Adipose tissue (tissue), 3 donors: Measurements from ENCODE around the gene RNPS1. TPM values are rescaled to one million over a fixed set of nuclear protein-coding genes. Genes with fewer than 3 reads are reported as not detected.

Experiments
- H3K27ac ChIP-seq: one replicate; pipeline ENCODE4 v1.5.1; 2013; ENCODE audit warnings: low read depth, low read length
- WGBS, 3 donors: extraction: QIAGEN DNeasy Blood & Tissue Kit; methylation state at CpG; one replicate each; pipeline ENCODE4 v1.1.7; 2013; 5-methylcytosine and 5-hydroxymethylcytosine counted together
- polyA plus RNA-seq, 3 donors: library from polyadenylated mRNA; stranded (reverse); fragments of 200-250 nt; gene quantifications; one replicate each; pipeline ENCODE4 v1.2.3, GENCODE V29; 2013
- donor health status: healthy with polysubstance abuse.
- donor health status: Bipolar disorder and iron deficiency.
- donor health status: healthy.

RNPS1 gene
- polyA plus RNA-seq, 3 donors = 69.8 to 138 (median 102) TPM

DNA sequence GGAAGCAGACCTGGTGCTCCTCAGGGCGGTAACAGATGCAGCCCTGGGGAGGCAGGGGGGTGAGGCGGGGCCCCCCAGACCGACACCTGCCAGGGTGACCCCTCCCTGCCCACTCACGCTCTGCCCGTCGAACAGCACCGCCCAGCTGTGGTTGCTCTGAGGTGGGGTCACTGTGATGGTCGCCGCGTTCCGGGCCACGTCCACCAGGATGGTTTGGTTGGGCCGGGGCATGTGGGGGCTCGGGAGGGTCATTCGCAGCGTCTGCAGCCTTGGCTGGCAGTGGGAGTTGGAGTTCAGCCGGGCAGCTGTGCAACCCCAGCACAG, 58.0 kb downstream of the RNPS1 start:
- 92 to 96% (median 94%) methylated on average over 14 to 17 of the region's 17 CpGs for WGBS, 3 donors
- no peak overlapping the region for H3K27ac ChIP-seq

- H3K27ac ChIP-seq = no peak overlapping the region
- WGBS, 3 donors = 86 to 90% (median 87%) methylated on average over 28 to 29 of the region's 29 CpGs
Measured at GRCh38 chr16:2209258-2210008, 58.5 kb downstream of the RNPS1 start.

GRCh38 chr16:2208772-2209171, 59.2 kb downstream of the RNPS1 start:
- H3K27ac ChIP-seq = no peak overlapping the region
- 91 to 93% (median 93%) methylated on average over 8 to 9 of the region's 9 CpGs for WGBS, 3 donors

DNA sequence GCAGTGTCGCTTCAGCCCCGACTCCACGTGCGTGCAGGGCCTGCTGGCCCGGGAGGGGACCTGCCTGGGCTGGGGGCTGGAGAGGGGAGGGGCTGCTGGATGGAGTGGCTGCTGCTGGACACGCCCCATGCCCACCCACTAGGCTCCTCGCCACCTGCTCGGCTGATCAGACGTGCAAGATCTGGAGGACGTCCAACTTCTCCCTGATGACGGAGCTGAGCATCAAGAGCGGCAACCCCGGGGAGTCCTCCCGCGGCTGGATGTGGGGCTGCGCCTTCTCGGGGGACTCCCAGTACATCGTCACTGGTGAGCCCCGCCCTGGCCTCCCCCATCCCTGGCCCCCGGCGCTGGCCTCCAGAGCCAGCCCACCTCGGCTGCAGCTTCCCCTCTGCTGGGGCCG, 59.6 kb downstream of the RNPS1 start:
- WGBS, 3 donors = 78 to 84% (median 83%) methylated on average over 23 of the region's 23 CpGs
- H3K27ac ChIP-seq = no peak overlapping the region

- 89 to 93% (median 92%) methylated on average over 9 of the region's 9 CpGs for WGBS, 3 donors
- H3K27ac ChIP-seq = no peak overlapping the region
Measured at GRCh38 chr16:2207872-2208271, 60.1 kb downstream of the RNPS1 start.

DNA sequence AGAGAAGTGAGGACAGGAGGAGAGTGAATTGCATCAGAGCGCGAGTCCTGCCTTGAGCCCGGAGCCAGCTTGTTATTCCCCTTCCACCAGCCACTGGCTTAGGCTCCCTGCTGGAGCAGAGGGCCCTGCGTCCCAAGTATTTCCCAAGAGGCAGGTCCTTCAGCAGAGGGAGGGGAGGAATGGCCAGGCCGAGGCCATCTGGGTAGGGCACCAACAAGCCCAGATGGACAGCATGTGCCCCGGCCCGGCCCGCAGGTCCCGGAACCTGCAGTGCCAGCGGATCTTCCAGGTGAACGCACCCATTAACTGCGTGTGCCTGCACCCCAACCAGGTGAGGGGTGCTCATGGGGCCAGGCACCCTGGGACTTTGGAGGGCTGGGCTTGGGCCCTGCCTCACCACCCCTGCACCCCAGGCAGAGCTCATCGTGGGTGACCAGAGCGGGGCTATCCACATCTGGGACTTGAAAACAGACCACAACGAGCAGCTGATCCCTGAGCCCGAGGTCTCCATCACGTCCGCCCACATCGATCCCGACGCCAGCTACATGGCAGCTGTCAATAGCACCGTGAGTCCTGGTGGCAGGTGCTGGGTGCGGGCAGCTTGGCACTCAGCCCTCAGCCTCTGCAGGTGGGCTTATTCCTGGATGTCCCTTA, 61.0 kb downstream of the RNPS1 start:
- 85 to 87% (median 86%) methylated on average over 23 of the region's 23 CpGs for WGBS, 3 donors
- no peak overlapping the region for H3K27ac ChIP-seq

GRCh38 chr16:2206420-2206779, 61.5 kb downstream of the RNPS1 start:
- no peak overlapping the region for H3K27ac ChIP-seq
- 75 to 79% (median 77%) methylated on average over 18 of the region's 18 CpGs for WGBS, 3 donors

DNA sequence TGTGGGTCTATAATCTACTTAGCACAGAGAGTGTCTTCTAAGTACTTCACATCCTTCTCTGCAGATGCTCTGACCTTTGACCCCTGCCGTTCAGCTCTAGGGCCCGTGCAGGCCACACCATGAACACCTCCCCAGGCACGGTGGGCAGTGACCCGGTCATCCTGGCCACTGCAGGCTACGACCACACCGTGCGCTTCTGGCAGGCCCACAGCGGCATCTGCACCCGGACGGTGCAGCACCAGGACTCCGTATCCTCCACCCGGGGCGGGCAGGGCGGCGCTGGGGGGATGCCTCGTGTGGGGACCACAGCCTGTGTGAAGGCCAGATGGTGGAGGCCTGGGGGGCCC, 62.0 kb downstream of the RNPS1 start:
- H3K27ac ChIP-seq = no peak overlapping the region
- WGBS, 3 donors = 6 to 15% (median 10%) methylated on average over 16 of the region's 16 CpGs

GRCh38 chr16:2205104-2205966, 62.6 kb downstream of the RNPS1 start, which contains the start of gene MLST8:
Gene MLST8, plus strand, starts transcription at chr16:2205454. Its CDS starts 632 bp downstream, at chr16:2206086.
- WGBS, 3 donors = 0 to 1% (median 0%) methylated on average over 84 to 93 of the region's 93 CpGs
- no peak within 1 kb of the TSS for H3K27ac ChIP-seq

DNA sequence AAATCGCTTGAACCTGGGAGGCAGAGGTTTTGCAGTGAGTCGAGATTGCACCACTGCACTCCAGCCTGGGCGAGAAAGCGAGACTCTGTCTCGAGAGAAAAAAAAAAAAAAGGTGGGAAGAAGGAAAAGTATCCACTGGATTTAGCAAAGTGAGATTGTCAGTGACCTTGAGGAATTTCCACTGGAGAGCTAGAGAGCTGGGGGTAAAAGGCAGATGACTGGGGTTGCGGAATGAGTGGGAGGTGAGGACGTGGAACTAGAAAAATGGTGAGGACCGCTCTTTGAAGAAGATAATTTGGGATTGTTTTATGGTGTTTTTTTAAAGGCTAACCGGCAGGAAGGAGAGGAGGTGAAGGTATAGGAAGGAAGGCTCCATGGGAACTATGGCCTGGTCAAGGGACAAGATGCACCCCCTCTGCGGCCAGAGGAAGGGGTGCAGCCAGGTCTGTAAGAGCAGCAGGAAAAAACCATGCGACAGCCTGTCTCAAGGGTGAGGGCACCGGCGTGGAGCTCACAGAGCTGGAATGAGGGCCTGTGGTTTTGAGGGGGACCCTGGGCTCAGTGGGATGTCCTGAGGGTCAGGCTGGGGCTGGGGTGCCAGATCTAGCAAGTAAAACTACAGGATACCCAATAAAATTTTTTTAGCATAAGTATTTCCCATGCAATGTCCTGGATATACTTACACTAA, 63.4 kb downstream of the RNPS1 start:
- H3K27ac ChIP-seq = no peak overlapping the region
- 79 to 80% (median 79%) methylated on average over 13 of the region's 13 CpGs for WGBS, 3 donors

Other genes starting within 250 kb of the RNPS1 start
- under 1 TPM in 2 of 3 donors, not detected in 1; 0.54 to 0.68 TPM for gene NPW, start 248.3 kb downstream of the RNPS1 start, polyA plus RNA-seq
- 100 to 1,000 TPM in 2 of 3 donors, 10 to 100 TPM in 1; 28.8 to 317 (median 232) TPM for gene NHERF2, start 241.2 kb downstream of the RNPS1 start, polyA plus RNA-seq
- 10 to 100 TPM; 12.1 to 23.3 (median 14.5) TPM for gene NTHL1, start 220.3 kb downstream of the RNPS1 start, polyA plus RNA-seq
- 10 to 100 TPM; 39.6 to 60.5 (median 46.8) TPM for gene TSC2, start 220.1 kb downstream of the RNPS1 start, polyA plus RNA-seq
- gene PKD1, start 132.2 kb downstream of the RNPS1 start, polyA plus RNA-seq = 10 to 100 TPM; 36.9 to 89.6 (median 83.7) TPM
- gene RAB26, start 119.5 kb downstream of the RNPS1 start, polyA plus RNA-seq = 10 to 100 TPM in 1 of 3 donors, 1 to 10 TPM in 2; 1.4 to 24.8 (median 1.9) TPM
- 10 to 100 TPM; 24.3 to 42.1 (median 42.0) TPM for gene TRAF7, start 112.3 kb downstream of the RNPS1 start, polyA plus RNA-seq
- gene CASKIN1, start 71.5 kb downstream of the RNPS1 start, polyA plus RNA-seq = under 1 TPM; 0.22 to 0.35 (median 0.30) TPM
- 10 to 100 TPM; 53.8 to 56.0 (median 53.9) TPM for gene MLST8, start 62.7 kb downstream of the RNPS1 start, polyA plus RNA-seq
- 1 to 10 TPM; 3.3 to 9.9 (median 9.2) TPM for gene BRICD5, start 57.3 kb downstream of the RNPS1 start, polyA plus RNA-seq
- 10 to 100 TPM in 2 of 3 donors, 1 to 10 TPM in 1; 3.8 to 12.6 (median 10.7) TPM for gene PGP, start 53.3 kb downstream of the RNPS1 start, polyA plus RNA-seq
- 10 to 100 TPM; 11.6 to 19.3 (median 16.1) TPM for gene E4F1, start 44.5 kb downstream of the RNPS1 start, polyA plus RNA-seq
- under 1 TPM; 0.41 to 0.45 (median 0.45) TPM for gene DNASE1L2, start 31.7 kb downstream of the RNPS1 start, polyA plus RNA-seq
- gene ECI1, start 16.5 kb downstream of the RNPS1 start, polyA plus RNA-seq = 100 to 1,000 TPM in 1 of 3 donors, 10 to 100 TPM in 2; 56.0 to 126 (median 72.3) TPM
- gene ABCA3, start 72.6 kb upstream of the RNPS1 start, polyA plus RNA-seq = 10 to 100 TPM in 1 of 3 donors, 1 to 10 TPM in 2; 6.8 to 11.6 (median 8.0) TPM
- gene CCNF, start 161.3 kb upstream of the RNPS1 start, polyA plus RNA-seq = 1 to 10 TPM; 1.0 to 1.4 (median 1.4) TPM
- under 1 TPM; 0.38 to 0.92 (median 0.45) TPM for gene TEDC2, start 192.0 kb upstream of the RNPS1 start, polyA plus RNA-seq
- under 1 TPM in 2 of 3 donors, not detected in 1; 0.06 to 0.24 TPM for gene NTN3, start 203.2 kb upstream of the RNPS1 start, polyA plus RNA-seq
- gene TBC1D24, start 207.0 kb upstream of the RNPS1 start, polyA plus RNA-seq = 10 to 100 TPM in 1 of 3 donors, 1 to 10 TPM in 2; 6.6 to 11.6 (median 7.8) TPM
- 100 to 1,000 TPM in 1 of 3 donors, 10 to 100 TPM in 2; 74.2 to 236 (median 89.1) TPM for gene ATP6V0C, start 245.8 kb upstream of the RNPS1 start, polyA plus RNA-seq